LNCAP (cell line): ENCODE measurements around the gene SMARCB1.

Source experiments
- TF ChIP-seq, protein P1 (sequence below): fragments of 450-650 bp; IDR thresholded peaks from 2 replicates; pipeline ENCODE4 v1.5.1; 2017; ENCODE audit warnings: mild to moderate bottlenecking

SMARCB1 gene

DNA sequence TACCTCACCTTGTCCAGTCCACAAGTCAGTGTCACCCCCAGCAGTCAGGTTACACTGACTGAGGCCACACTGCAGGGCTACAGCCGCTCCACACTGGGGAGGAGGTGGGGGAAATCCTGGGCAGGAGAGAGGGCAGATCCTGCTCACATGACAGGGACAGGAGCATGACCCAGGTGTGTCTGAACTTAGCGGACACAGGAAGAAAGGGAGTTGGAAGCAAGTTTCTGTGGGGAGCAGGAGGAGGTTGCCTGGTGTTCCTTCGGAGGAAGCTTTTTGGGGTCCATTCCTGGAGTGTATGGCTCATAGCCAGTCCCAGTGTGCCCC lies 8.2 kb upstream of the SMARCB1 start:
- TF ChIP-seq, protein P1, sequence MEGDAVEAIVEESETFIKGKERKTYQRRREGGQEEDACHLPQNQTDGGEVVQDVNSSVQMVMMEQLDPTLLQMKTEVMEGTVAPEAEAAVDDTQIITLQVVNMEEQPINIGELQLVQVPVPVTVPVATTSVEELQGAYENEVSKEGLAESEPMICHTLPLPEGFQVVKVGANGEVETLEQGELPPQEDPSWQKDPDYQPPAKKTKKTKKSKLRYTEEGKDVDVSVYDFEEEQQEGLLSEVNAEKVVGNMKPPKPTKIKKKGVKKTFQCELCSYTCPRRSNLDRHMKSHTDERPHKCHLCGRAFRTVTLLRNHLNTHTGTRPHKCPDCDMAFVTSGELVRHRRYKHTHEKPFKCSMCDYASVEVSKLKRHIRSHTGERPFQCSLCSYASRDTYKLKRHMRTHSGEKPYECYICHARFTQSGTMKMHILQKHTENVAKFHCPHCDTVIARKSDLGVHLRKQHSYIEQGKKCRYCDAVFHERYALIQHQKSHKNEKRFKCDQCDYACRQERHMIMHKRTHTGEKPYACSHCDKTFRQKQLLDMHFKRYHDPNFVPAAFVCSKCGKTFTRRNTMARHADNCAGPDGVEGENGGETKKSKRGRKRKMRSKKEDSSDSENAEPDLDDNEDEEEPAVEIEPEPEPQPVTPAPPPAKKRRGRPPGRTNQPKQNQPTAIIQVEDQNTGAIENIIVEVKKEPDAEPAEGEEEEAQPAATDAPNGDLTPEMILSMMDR, result no peak

DNA sequence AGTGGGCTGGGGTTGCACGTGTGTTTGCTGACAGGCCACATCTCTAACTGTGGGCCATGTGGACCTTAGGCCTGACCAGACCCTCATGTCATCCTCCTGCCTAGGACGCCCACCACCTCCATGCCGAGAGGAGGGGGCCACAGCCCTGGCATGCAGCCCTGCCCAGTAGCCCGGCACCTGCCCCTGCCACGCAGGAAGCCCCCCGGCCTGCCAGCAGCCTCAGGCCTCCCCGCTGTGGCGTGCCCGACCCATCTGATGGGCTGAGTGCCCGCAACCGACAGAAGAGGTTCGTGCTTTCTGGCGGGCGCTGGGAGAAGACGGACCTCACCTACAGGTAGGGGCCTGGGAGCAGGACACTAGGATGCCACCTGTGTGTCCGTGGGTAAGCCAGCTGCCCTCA lies 7.7 kb upstream of the SMARCB1 start:
- TF ChIP-seq, protein P1, result no peak

DNA sequence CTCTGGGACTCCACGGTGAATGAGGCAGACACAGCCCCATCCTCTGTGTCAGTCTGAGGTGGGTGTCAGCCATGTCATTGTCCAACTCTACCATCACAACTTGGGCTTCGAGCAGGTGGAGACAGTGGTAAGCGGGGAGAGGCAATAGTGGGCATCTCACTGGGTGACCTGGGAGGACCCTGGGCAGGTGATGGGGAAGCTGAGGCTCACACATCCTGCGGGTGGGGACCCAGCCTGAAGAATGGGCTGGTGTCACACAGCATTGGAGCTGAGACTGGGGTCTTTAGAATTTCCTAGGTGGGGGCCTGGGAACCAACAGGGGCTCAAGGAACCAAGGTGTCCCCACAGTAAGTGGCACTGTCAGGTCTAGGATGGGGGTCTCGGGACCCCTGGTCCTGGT lies 7.0 kb upstream of the SMARCB1 start:
- TF ChIP-seq, protein P1, result no peak

DNA sequence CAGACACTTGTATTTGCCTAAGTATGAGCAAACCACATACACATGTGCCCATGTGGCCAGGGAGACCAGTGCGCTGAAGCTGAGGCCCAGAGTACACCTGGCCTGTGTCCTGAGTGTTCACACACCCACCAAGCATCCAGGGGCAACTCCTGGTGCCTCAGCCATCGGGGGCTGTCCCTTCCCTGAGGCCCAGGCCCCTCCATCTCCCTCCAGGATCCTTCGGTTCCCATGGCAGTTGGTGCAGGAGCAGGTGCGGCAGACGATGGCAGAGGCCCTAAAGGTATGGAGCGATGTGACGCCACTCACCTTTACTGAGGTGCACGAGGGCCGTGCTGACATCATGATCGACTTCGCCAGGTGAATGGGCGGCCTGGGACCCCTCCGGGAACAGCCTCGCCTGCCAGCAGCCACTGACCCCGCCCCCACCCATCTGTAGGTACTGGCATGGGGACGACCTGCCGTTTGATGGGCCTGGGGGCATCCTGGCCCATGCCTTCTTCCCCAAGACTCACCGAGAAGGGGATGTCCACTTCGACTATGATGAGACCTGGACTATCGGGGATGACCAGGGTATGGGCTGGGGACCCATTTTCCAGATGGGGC lies 6.5 kb upstream of the SMARCB1 start:
- TF ChIP-seq, protein P1, result no peak

DNA sequence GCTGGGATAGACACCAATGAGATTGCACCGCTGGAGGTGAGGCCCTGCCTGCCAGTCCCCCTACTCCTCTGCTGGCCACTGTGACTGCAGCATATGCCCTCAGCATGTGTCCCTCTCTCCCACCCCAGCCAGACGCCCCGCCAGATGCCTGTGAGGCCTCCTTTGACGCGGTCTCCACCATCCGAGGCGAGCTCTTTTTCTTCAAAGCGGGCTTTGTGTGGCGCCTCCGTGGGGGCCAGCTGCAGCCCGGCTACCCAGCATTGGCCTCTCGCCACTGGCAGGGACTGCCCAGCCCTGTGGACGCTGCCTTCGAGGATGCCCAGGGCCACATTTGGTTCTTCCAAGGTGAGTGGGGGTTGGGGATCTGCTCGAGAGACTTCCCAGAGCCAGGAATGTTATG lies 5.7 kb upstream of the SMARCB1 start:
- TF ChIP-seq, protein P1, result no peak

DNA sequence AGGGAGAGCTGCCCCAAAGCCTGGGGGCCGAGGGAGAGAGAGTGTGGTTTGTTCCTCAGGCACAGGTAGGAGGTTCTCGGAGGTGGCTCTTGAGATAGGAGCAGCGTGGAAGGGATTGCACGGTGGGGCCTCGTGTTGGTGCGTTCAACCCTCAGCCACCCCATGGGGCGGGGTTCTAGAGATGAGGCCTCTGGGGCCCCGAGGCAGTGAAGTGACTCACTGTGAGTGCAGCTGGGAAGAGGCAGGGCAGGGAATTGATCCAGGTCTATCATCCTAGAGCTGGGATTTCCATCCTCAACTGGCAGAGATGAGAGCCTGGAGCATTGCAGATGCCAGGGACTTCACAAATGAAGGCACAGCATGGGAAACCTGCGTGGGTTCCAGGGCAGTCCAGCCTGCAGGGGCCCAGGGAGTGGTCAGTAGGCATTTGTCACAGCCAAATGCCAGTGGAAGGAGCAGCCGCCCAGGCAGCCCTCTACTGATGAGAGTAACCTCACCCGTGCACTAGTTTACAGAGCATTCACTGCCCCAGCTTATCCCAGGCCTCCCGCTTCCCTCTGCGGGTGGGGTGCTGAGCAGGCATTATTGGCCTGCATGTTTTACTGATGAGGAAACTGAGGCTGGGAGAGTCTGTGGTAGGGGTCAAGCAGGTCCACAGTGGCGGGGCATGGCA lies 5.1 kb upstream of the SMARCB1 start:
- TF ChIP-seq, protein P1, result no peak

DNA sequence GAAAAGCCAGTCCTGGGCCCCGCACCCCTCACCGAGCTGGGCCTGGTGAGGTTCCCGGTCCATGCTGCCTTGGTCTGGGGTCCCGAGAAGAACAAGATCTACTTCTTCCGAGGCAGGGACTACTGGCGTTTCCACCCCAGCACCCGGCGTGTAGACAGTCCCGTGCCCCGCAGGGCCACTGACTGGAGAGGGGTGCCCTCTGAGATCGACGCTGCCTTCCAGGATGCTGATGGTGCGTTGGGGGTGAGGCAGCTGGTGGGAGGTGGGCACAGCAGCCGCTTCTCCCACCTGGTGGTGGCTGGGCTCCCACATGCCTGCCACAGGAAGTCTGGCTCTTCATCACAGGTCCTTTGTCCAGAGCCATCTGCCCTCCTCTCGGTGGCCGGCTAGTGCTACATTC lies 4.5 kb upstream of the SMARCB1 start:
- TF ChIP-seq, protein P1, result no peak

DNA sequence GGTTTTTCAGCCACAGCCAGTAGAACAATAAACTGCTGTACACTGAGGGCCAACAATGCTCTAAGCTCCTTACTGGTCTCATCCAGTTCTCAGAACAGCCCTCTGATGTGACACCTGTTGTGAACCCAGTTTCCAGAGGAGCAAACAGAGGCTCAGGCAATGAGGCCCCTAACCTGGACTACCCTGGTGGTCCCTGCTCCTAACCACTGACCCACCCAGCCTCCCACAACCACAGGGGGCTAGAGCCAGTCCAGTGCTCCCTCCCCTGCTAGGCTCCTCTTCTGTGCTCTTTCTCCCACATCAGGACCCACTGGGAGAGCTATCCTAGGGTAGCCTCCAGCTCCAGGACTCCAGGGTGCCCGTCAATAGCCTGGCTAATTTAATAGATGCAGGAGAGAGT lies 4.1 kb upstream of the SMARCB1 start:
- TF ChIP-seq, protein P1, result no peak
